ENCODE data around the gene DDAH1.

- TF ChIP-seq CTCF (IDR thresholded peaks at IDR 0.05) (no peak), POLR2A (IDR thresholded peaks at IDR 0.05) (no peak)
Measured at GRCh38 chr1:85268801-85269585, 196.0 kb downstream of the DDAH1 start.
